Glutamatergic neuron (in vitro differentiated cells): ENCODE results near the gene DUSP16. TPM values are rescaled to one million over a fixed set of nuclear protein-coding genes. Genes with fewer than 3 reads are reported as not detected.

Experiments used
- DNase-seq: peaks from one replicate; pipeline ENCODE4 v3.0.0; 2022
- H3K27ac Mint-ChIP-seq: one replicate; pipeline ENCODE4 v1.8.0; 2020; ENCODE audit warnings: mild to moderate bottlenecking, mixed read lengths, inconsistent platforms; ENCODE audit not compliant: unreplicated experiment
- H3K27me3 Mint-ChIP-seq: one replicate; pipeline ENCODE4 v1.8.0; 2020; ENCODE audit warnings: mild to moderate bottlenecking, moderate library complexity, mixed read lengths, inconsistent platforms; ENCODE audit not compliant: unreplicated experiment
- H3K36me3 Mint-ChIP-seq: one replicate; pipeline ENCODE4 v1.8.0; 2020; ENCODE audit warnings: mild to moderate bottlenecking, mixed read lengths, inconsistent platforms; ENCODE audit not compliant: unreplicated experiment
- H3K4me1 Mint-ChIP-seq: one replicate; pipeline ENCODE4 v1.8.0; 2020; ENCODE audit warnings: mild to moderate bottlenecking, low read depth, mixed read lengths, inconsistent platforms; ENCODE audit not compliant: unreplicated experiment
- H3K4me3 Mint-ChIP-seq: one replicate; pipeline ENCODE4 v1.8.0; 2020; ENCODE audit warnings: mild to moderate bottlenecking, mixed read lengths, inconsistent platforms; ENCODE audit not compliant: unreplicated experiment
- H3K9me3 Mint-ChIP-seq: one replicate; pipeline ENCODE4 v1.8.0; 2020; ENCODE audit warnings: mild to moderate bottlenecking, moderate library complexity, mixed read lengths, inconsistent platforms; ENCODE audit not compliant: unreplicated experiment
- CTCF ChIP-seq: fragments of 200-600 bp; sonication (generic); IDR thresholded peaks from one replicate; pipeline ENCODE4 v1.5.0; 2021; ENCODE audit not compliant: partially characterized antibody, unreplicated experiment
- total RNA-seq: library from RNA; stranded (reverse); fragmentation: NEBNext Ultra II Directional; extraction: Animal tissue kit (Norgen Biotek cat#: 25700); gene quantifications from one replicate; pipeline ENCODE4 v1.2.1, GENCODE V29; 2021; ENCODE audit not compliant: unreplicated experiment

The DUSP16 gene
- total RNA-seq, 1 donor from 2014 or later = 39.0 TPM

DNA sequence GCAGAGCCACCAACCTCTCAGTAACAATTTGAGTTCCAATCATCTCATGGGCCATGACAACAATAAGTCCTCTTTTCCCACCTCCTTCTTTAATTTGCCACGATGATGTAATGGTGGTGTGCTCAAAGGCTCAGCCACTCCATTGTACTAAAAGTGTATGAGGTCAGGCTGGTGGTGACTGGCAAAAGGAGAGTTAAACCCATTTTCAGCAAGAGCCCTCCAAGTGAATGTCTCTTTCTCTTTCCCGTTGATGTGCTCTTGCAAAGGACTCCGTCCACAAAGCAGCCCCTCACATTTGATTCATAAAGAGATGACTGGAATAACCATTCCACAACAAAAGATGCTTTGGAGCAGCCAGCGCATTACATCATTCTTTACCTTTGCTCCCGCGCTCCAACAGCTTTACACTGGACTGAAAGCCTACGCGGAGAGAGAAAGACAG lies 41.6 kb downstream of the DUSP16 start:
- no peak for DNase-seq
- peaks cover 11% of the 10 kb centered on the region for H3K4me1 Mint-ChIP-seq
- H3K36me3 Mint-ChIP-seq = no peaks in the 10 kb centered on the region
- H3K27ac Mint-ChIP-seq = peak overlapping the region; percentile 80
- H3K9me3 Mint-ChIP-seq = no peaks in the 10 kb centered on the region
- peak overlapping the region; percentile 0 for H3K4me3 Mint-ChIP-seq
- TF ChIP-seq CTCF = no peak
- H3K27me3 Mint-ChIP-seq = no peaks in the 10 kb centered on the region

- DNase-seq = no peak
- H3K27me3 Mint-ChIP-seq = no peaks in the 10 kb centered on the region
- TF ChIP-seq CTCF = no peak
- no peaks in the 10 kb centered on the region for H3K9me3 Mint-ChIP-seq
- no peak overlapping the region for H3K4me3 Mint-ChIP-seq
- peaks cover 11% of the 10 kb centered on the region for H3K4me1 Mint-ChIP-seq
- no peak overlapping the region for H3K27ac Mint-ChIP-seq
- H3K36me3 Mint-ChIP-seq = no peaks in the 10 kb centered on the region
These were observed 42.4 kb downstream of the DUSP16 start for GRCh38 chr12:12520273-12520672.

DNA sequence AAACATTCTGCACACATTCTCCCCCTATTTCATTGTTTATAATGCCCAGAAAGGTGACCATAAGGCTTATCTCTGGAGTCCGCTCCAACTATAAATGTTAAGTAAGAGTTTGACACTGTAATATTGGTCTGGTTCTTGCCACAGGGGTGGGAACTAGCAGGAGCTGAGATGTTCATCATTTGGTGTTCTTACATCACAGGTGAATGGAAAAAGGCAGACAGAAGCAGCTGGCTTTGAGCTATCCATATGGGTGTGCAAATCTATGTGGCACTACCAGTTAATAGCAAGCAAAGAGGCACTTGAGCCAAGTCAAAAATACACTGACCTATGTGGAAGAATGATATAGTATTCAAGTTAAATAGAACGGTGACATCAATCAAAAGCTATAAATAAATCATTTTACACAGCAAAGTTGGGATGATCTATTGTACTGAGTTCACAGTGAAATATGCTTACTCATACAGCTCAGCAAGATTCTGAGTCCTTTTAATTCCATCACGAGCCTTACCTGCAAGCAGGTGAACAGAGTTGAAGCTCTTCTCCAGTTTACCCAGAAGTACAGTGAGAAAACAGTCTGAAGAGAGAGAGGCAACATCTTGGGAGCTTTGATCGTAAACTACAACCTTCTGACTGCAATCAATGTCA lies 43.2 kb downstream of the DUSP16 start:
- no peaks in the 10 kb centered on the region for H3K27me3 Mint-ChIP-seq
- peaks cover 11% of the 10 kb centered on the region for H3K4me1 Mint-ChIP-seq
- no peaks in the 10 kb centered on the region for H3K9me3 Mint-ChIP-seq
- DNase-seq = no peak
- no peaks in the 10 kb centered on the region for H3K36me3 Mint-ChIP-seq
- no peak overlapping the region for H3K4me3 Mint-ChIP-seq
- no peak for TF ChIP-seq CTCF
- H3K27ac Mint-ChIP-seq = no peak overlapping the region

- Mint-ChIP-seq H3K4me1 (peaks cover 11% of the 10 kb centered on the region), H3K27ac (no peak overlapping the region), H3K36me3 (no peaks in the 10 kb centered on the region)
These were observed 43.7 kb downstream of the DUSP16 start for GRCh38 chr12:12518919-12519318.

DNA sequence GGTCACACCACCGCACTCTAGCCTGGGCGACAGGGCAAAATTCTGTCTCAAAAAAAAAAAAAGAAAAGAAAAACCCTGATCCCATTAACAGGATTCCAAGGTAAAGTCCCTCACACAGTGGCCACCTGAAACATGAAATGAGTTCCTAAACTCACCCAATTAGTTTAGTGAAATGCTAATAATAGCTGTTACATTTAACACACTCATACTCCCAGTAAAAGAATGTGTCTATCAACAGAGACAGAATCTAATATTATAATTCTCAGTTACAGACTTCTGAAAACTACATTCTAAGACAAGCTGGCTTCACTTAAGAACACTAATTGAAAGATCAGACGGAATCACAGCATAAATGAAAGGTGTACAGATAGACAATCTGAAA lies 44.2 kb downstream of the DUSP16 start:
- no peaks in the 10 kb centered on the region for H3K9me3 Mint-ChIP-seq
- H3K27me3 Mint-ChIP-seq = no peaks in the 10 kb centered on the region
- H3K27ac Mint-ChIP-seq = no peak overlapping the region
- H3K4me3 Mint-ChIP-seq = no peak overlapping the region
- H3K4me1 Mint-ChIP-seq = peaks cover 11% of the 10 kb centered on the region
- H3K36me3 Mint-ChIP-seq = no peaks in the 10 kb centered on the region
- no peak for DNase-seq
- TF ChIP-seq CTCF = no peak

More at GRCh38 chr12:12518919-12519318, 43.7 kb downstream of the DUSP16 start:
- Mint-ChIP-seq H3K27me3 (no peaks in the 10 kb centered on the region), H3K9me3 (no peaks in the 10 kb centered on the region), H3K4me3 (no peak overlapping the region)
- no peak for DNase-seq
- no peak for TF ChIP-seq CTCF
